Rectal smooth muscle tissue (tissue), 1 donor: ENCODE data around the gene HCK.
"Not testable (repeated sequence)": the region's sequence is repeated elsewhere in the genome, so short reads cannot be mapped to it uniquely, and the experiment has no call there.

Source experiments
- H3K27ac ChIP-seq: one replicate; pipeline ENCODE4 v1.7.0; 2013; ENCODE audit warnings: low read depth, low read length, inconsistent platforms
- H3K27me3 ChIP-seq: one replicate; pipeline ENCODE4 v1.7.0; 2013; ENCODE audit warnings: low read length; ENCODE audit not compliant: control insufficient read depth, insufficient read depth
- H3K36me3 ChIP-seq: one replicate; pipeline ENCODE4 v1.7.0; 2013; ENCODE audit warnings: low read length; ENCODE audit not compliant: control insufficient read depth, insufficient read depth
- H3K4me1 ChIP-seq: one replicate; pipeline ENCODE4 v1.7.0; 2013; ENCODE audit warnings: low read length; ENCODE audit not compliant: control insufficient read depth, insufficient read depth
- H3K4me3 ChIP-seq: one replicate; pipeline ENCODE4 v1.7.0; 2013; ENCODE audit warnings: low read length
- H3K9ac ChIP-seq: one replicate; pipeline ENCODE4 v1.7.0; 2013; ENCODE audit warnings: low read length

The HCK gene

GRCh38 chr20:32115211-32115767 lies 63.2 kb downstream of the HCK start:
- Histone ChIP-seq H3K4me1 (peaks cover 4% of the 10 kb centered on the region), H3K36me3 (no peaks in the 10 kb centered on the region), H3K27ac (no peak overlapping the region), H3K4me3 (no peak overlapping the region), H3K9ac (no peak overlapping the region), H3K27me3 (no peaks in the 10 kb centered on the region)

GRCh38 chr20:32116079-32116521 lies 64.1 kb downstream of the HCK start:
- Histone ChIP-seq H3K4me3 (no peak overlapping the region), H3K9ac (no peak overlapping the region), H3K36me3 (no peaks in the 10 kb centered on the region), H3K27ac (no peak overlapping the region), H3K4me1 (no peaks in the 10 kb centered on the region), H3K27me3 (no peaks in the 10 kb centered on the region)

- not testable (repeated sequence) for H3K9ac ChIP-seq, H3K27me3 ChIP-seq, H3K4me1 ChIP-seq, H3K36me3 ChIP-seq, H3K27ac ChIP-seq, H3K4me3 ChIP-seq
These were observed 64.8 kb downstream of the HCK start for GRCh38 chr20:32116796-32117195.

GRCh38 chr20:32118427-32118826 lies 66.4 kb downstream of the HCK start:
- H3K27ac ChIP-seq, H3K9ac ChIP-seq, H3K36me3 ChIP-seq, H3K27me3 ChIP-seq, H3K4me1 ChIP-seq, H3K4me3 ChIP-seq: not testable (repeated sequence)

GRCh38 chr20:32119734-32120133 lies 67.7 kb downstream of the HCK start:
- no peaks in the 10 kb centered on the region for H3K27me3 ChIP-seq
- H3K9ac ChIP-seq, result no peak overlapping the region
- H3K4me3 ChIP-seq, result no peak overlapping the region
- H3K27ac ChIP-seq, result no peak overlapping the region
- H3K4me1 ChIP-seq, result no peaks in the 10 kb centered on the region
- H3K36me3 ChIP-seq, result no peaks in the 10 kb centered on the region

GRCh38 chr20:32121908-32122307 lies 69.9 kb downstream of the HCK start:
- H3K27me3 ChIP-seq, H3K4me1 ChIP-seq, H3K4me3 ChIP-seq, H3K36me3 ChIP-seq, H3K27ac ChIP-seq, H3K9ac ChIP-seq: not testable (repeated sequence)

- Histone ChIP-seq H3K36me3 (no peaks in the 10 kb centered on the region), H3K9ac (no peak overlapping the region)
These were observed 71.0 kb downstream of the HCK start for GRCh38 chr20:32123088-32123487.

GRCh38 chr20:32124916-32125454 lies 72.9 kb downstream of the HCK start:
- H3K4me3 ChIP-seq, result no peak overlapping the region

More at GRCh38 chr20:32123088-32123487, 71.0 kb downstream of the HCK start:
- no peak overlapping the region for H3K4me3 ChIP-seq
- H3K27me3 ChIP-seq, result no peaks in the 10 kb centered on the region
- no peaks in the 10 kb centered on the region for H3K4me1 ChIP-seq
- no peak overlapping the region for H3K27ac ChIP-seq

GRCh38 chr20:32125506-32125905 lies 73.5 kb downstream of the HCK start:
- H3K9ac ChIP-seq, result no peak overlapping the region
- no peaks in the 10 kb centered on the region for H3K27me3 ChIP-seq
- H3K4me1 ChIP-seq, result no peaks in the 10 kb centered on the region
- no peak overlapping the region for H3K27ac ChIP-seq
- no peak overlapping the region for H3K4me3 ChIP-seq
- H3K36me3 ChIP-seq, result no peaks in the 10 kb centered on the region

More at GRCh38 chr20:32124916-32125454, 72.9 kb downstream of the HCK start:
- Histone ChIP-seq H3K27ac (no peak overlapping the region), H3K36me3 (no peaks in the 10 kb centered on the region), H3K9ac (no peak overlapping the region), H3K27me3 (no peaks in the 10 kb centered on the region), H3K4me1 (no peaks in the 10 kb centered on the region)

- Histone ChIP-seq H3K9ac (no peak overlapping the region), H3K36me3 (no peaks in the 10 kb centered on the region), H3K4me3 (no peak overlapping the region), H3K27me3 (no peaks in the 10 kb centered on the region), H3K4me1 (no peaks in the 10 kb centered on the region), H3K27ac (no peak overlapping the region)
These were observed 74.9 kb downstream of the HCK start for GRCh38 chr20:32126919-32127318.

- Histone ChIP-seq H3K36me3 (no peaks in the 10 kb centered on the region), H3K9ac (no peak overlapping the region), H3K4me1 (no peaks in the 10 kb centered on the region), H3K27ac (no peak overlapping the region), H3K27me3 (no peaks in the 10 kb centered on the region), H3K4me3 (no peak overlapping the region)
These were observed 75.3 kb downstream of the HCK start for GRCh38 chr20:32127347-32127746.

- H3K36me3 ChIP-seq, result no peaks in the 10 kb centered on the region
- H3K27me3 ChIP-seq, result no peaks in the 10 kb centered on the region
- no peak overlapping the region for H3K27ac ChIP-seq
- no peak overlapping the region for H3K4me3 ChIP-seq
- no peaks in the 10 kb centered on the region for H3K4me1 ChIP-seq
- H3K9ac ChIP-seq, result no peak overlapping the region
These were observed 76.1 kb downstream of the HCK start for GRCh38 chr20:32128167-32128566.

- Histone ChIP-seq H3K4me3 (no peak overlapping the region), H3K27me3 (no peaks in the 10 kb centered on the region), H3K4me1 (no peaks in the 10 kb centered on the region), H3K36me3 (no peaks in the 10 kb centered on the region), H3K9ac (no peak overlapping the region), H3K27ac (no peak overlapping the region)
These were observed 77.8 kb downstream of the HCK start for GRCh38 chr20:32129863-32130262.
